AG10803 (cell line): Measurements from ENCODE around the gene CCDC73.
"Not testable (repeated sequence)": the region's sequence is repeated elsewhere in the genome, so short reads cannot be mapped to it uniquely, and the experiment has no call there.

Experiments used
- DNase-seq: peaks from one replicate; pipeline ENCODE4 v3.0.0; 2010; ENCODE audit warnings: low read depth
- H3K4me3 ChIP-seq: 2 replicates; pipeline ENCODE4 v1.5.1; 2011; ENCODE audit warnings: mild to moderate bottlenecking, low read length, control low read depth
- CTCF ChIP-seq: conservative IDR thresholded peaks from 2 replicates; pipeline ENCODE4 v1.5.1; 2011; ENCODE audit warnings: mild to moderate bottlenecking, low read length, control low read depth, inconsistent platforms

Gene CCDC73

GRCh38 chr11:32796425-32796824 lies 2.0 kb upstream of the CCDC73 start:
- TF ChIP-seq CTCF = no peak
- DNase-seq = no peak
- H3K4me3 ChIP-seq = no peak overlapping the region

GRCh38 chr11:32792948-32793475 lies 1.4 kb downstream of the CCDC73 start:
- DNase-seq = peak; percentile 21
- peak overlapping the region; percentile 14 for H3K4me3 ChIP-seq
- TF ChIP-seq CTCF = peak; percentile 80

GRCh38 chr11:32792111-32792947 lies 2.1 kb downstream of the CCDC73 start:
- no peak overlapping the region for H3K4me3 ChIP-seq
- DNase-seq = no peak
- TF ChIP-seq CTCF = no peak

GRCh38 chr11:32790916-32791315 lies 3.5 kb downstream of the CCDC73 start:
- TF ChIP-seq CTCF = no peak
- DNase-seq = no peak
- H3K4me3 ChIP-seq = no peak overlapping the region

GRCh38 chr11:32786811-32787210 lies 7.7 kb downstream of the CCDC73 start:
- H3K4me3 ChIP-seq = no peak overlapping the region
- DNase-seq = no peak
- TF ChIP-seq CTCF = no peak

GRCh38 chr11:32785262-32785661 lies 9.2 kb downstream of the CCDC73 start:
- TF ChIP-seq CTCF = no peak
- no peak for DNase-seq
- H3K4me3 ChIP-seq = no peak overlapping the region

GRCh38 chr11:32781721-32782120 lies 12.7 kb downstream of the CCDC73 start:
- TF ChIP-seq CTCF = no peak
- H3K4me3 ChIP-seq = no peak overlapping the region
- DNase-seq = no peak

GRCh38 chr11:32780839-32781238 lies 13.6 kb downstream of the CCDC73 start:
- not testable (repeated sequence) for DNase-seq, H3K4me3 ChIP-seq
